Measurements from ENCODE around the gene STK38.

STK38 gene

GRCh38 chr6:36547646-36548400, 544 bp upstream of the STK38 start:
- no peaks in the 10 kb centered on the region for H3K36me3 ChIP-seq (ENCODE audit: control insufficient read depth in 1 of 2, insufficient read depth in 2 of 2, low read length in 2 of 2)
- H3K4me1 ChIP-seq (ENCODE audit: control insufficient read depth in 1 of 2, insufficient read depth in 2 of 2, low read length in 2 of 2), result peaks cover 14 to 25% of the 10 kb centered on the region in 2 donors
- peak overlapping the region; percentile 41 for H3K27ac ChIP-seq (ENCODE audit: low read depth, low read length)
- H3K9me3 ChIP-seq (ENCODE audit: control insufficient read depth in 1 of 2, low read length in 2 of 2), result no peaks in the 10 kb centered on the region
- H3K9ac ChIP-seq (ENCODE audit: low read depth in 1 of 2, low read length in 2 of 2), result peak overlapping the region; percentile 24 to 54
- H3K4me3 ChIP-seq (ENCODE audit: low read depth in 1 of 2, low read length in 2 of 2), result peak overlapping the region; percentile 75 to 99
- no peaks in the 10 kb centered on the region for H3K27me3 ChIP-seq (ENCODE audit: control insufficient read depth in 1 of 2, insufficient read depth in 2 of 2, low read length in 2 of 2)

- peak overlapping the region; percentile 93 for H3K27ac ChIP-seq (ENCODE audit: low read depth, low read length)
- H3K36me3 ChIP-seq (ENCODE audit: control insufficient read depth in 1 of 2, insufficient read depth in 2 of 2, low read length in 2 of 2), result no peaks in the 10 kb centered on the region
- H3K9ac ChIP-seq (ENCODE audit: low read depth in 1 of 2, low read length in 2 of 2), result peak overlapping the region; percentile 98 to 99
- H3K4me3 ChIP-seq (ENCODE audit: low read depth in 1 of 2, low read length in 2 of 2), result peak overlapping the region; percentile 75 to 99
- no peaks in the 10 kb centered on the region for H3K9me3 ChIP-seq (ENCODE audit: control insufficient read depth in 1 of 2, low read length in 2 of 2)
- peaks cover 14 to 25% of the 10 kb centered on the region in 2 donors for H3K4me1 ChIP-seq (ENCODE audit: control insufficient read depth in 1 of 2, insufficient read depth in 2 of 2, low read length in 2 of 2)
- H3K27me3 ChIP-seq (ENCODE audit: control insufficient read depth in 1 of 2, insufficient read depth in 2 of 2, low read length in 2 of 2), result no peaks in the 10 kb centered on the region
Observed at GRCh38 chr6:36546308-36546919, 865 bp downstream of the STK38 start.

DNA sequence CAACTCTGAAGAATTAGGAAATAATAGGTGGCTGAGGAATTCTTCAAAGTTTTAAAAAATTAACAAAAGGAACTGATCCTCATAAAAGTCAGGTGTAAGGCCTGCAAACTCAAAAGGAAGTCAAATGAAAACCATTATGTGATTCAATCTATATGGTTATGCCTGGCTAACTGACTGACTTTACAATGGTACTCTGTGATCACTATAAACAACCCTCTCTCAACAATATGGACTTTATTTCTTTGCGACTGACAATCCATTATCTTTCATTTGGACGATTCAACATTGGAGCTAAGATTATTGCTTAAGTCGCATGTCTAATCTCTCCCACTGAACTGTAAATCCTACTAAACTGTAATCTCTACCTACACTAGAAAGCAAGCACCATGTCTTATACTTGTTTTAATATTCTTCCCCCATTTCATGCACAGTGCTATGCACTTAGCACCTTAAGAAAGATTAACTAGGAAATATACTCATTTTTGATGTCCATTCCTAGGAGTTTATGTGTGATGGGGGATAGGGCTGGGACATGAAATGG, 1.4 kb downstream of the STK38 start:
- peak overlapping the region; percentile 93 for H3K27ac ChIP-seq (ENCODE audit: low read depth, low read length)
- H3K27me3 ChIP-seq (ENCODE audit: control insufficient read depth in 1 of 2, insufficient read depth in 2 of 2, low read length in 2 of 2), result no peaks in the 10 kb centered on the region
- peaks cover 14 to 25% of the 10 kb centered on the region in 2 donors for H3K4me1 ChIP-seq (ENCODE audit: control insufficient read depth in 1 of 2, insufficient read depth in 2 of 2, low read length in 2 of 2)

DNA sequence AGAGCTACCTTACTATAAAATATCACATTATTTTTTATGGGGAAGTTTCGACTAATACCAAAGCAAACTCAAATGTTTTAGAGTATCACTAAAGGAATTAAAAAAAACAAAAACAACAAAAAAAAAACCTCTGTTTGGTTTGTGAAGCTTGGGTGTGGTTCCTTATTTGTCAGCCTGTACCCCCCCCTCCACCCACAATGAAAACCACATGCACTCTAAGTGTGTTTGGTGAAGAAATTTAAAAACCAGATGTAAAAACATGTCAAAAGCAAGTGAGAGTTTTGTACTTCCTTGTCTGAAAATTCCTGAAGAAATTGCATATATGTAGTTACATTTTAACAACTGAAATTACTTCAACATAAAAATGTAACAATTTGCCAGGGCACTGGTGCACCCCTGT, 3.1 kb downstream of the STK38 start:
- H3K9ac ChIP-seq (ENCODE audit: low read depth in 1 of 2, low read length in 2 of 2), result peak overlapping the region in 1 of 2 donors; percentile 19
- H3K9me3 ChIP-seq (ENCODE audit: control insufficient read depth in 1 of 2, low read length in 2 of 2), result no peaks in the 10 kb centered on the region
- H3K4me1 ChIP-seq (ENCODE audit: control insufficient read depth in 1 of 2, insufficient read depth in 2 of 2, low read length in 2 of 2), result peaks cover 14 to 25% of the 10 kb centered on the region in 2 donors
- H3K36me3 ChIP-seq (ENCODE audit: control insufficient read depth in 1 of 2, insufficient read depth in 2 of 2, low read length in 2 of 2), result peaks cover 0 to 15% of the 10 kb centered on the region in 2 donors
- H3K27me3 ChIP-seq (ENCODE audit: control insufficient read depth in 1 of 2, insufficient read depth in 2 of 2, low read length in 2 of 2), result no peaks in the 10 kb centered on the region
- H3K27ac ChIP-seq (ENCODE audit: low read depth, low read length), result no peak overlapping the region
- H3K4me3 ChIP-seq (ENCODE audit: low read depth in 1 of 2, low read length in 2 of 2), result peak overlapping the region; percentile 35 to 41

More for the DNA sequence above, 1.4 kb downstream of the STK38 start:
- H3K9me3 ChIP-seq (ENCODE audit: control insufficient read depth in 1 of 2, low read length in 2 of 2), result no peaks in the 10 kb centered on the region
- H3K4me3 ChIP-seq (ENCODE audit: low read depth in 1 of 2, low read length in 2 of 2), result peak overlapping the region; percentile 75 to 99
- no peaks in the 10 kb centered on the region for H3K36me3 ChIP-seq (ENCODE audit: control insufficient read depth in 1 of 2, insufficient read depth in 2 of 2, low read length in 2 of 2)
- peak overlapping the region; percentile 98 to 99 for H3K9ac ChIP-seq (ENCODE audit: low read depth in 1 of 2, low read length in 2 of 2)

- H3K4me3 ChIP-seq (ENCODE audit: low read depth in 1 of 2, low read length in 2 of 2), result no peak overlapping the region
- H3K9ac ChIP-seq (ENCODE audit: low read depth in 1 of 2, low read length in 2 of 2), result no peak overlapping the region
- H3K4me1 ChIP-seq (ENCODE audit: control insufficient read depth in 1 of 2, insufficient read depth in 2 of 2, low read length in 2 of 2), result peaks cover 14 to 18% of the 10 kb centered on the region in 2 donors
- no peaks in the 10 kb centered on the region for H3K9me3 ChIP-seq (ENCODE audit: control insufficient read depth in 1 of 2, low read length in 2 of 2)
- H3K27me3 ChIP-seq (ENCODE audit: control insufficient read depth in 1 of 2, insufficient read depth in 2 of 2, low read length in 2 of 2), result no peaks in the 10 kb centered on the region
- peaks cover 0 to 32% of the 10 kb centered on the region in 2 donors for H3K36me3 ChIP-seq (ENCODE audit: control insufficient read depth in 1 of 2, insufficient read depth in 2 of 2, low read length in 2 of 2)
- H3K27ac ChIP-seq (ENCODE audit: low read depth, low read length), result no peak overlapping the region
Observed at GRCh38 chr6:36542041-36542440, 5.2 kb downstream of the STK38 start.

- peaks cover 0 to 35% of the 10 kb centered on the region in 2 donors for H3K36me3 ChIP-seq (ENCODE audit: control insufficient read depth in 1 of 2, insufficient read depth in 2 of 2, low read length in 2 of 2)
Observed at GRCh38 chr6:36539814-36540568, 7.3 kb downstream of the STK38 start.

GRCh38 chr6:36536873-36537547, 10.3 kb downstream of the STK38 start:
- Histone ChIP-seq H3K9ac (ENCODE audit: low read depth in 1 of 2, low read length in 2 of 2) (no peak overlapping the region), H3K4me1 (ENCODE audit: control insufficient read depth in 1 of 2, insufficient read depth in 2 of 2, low read length in 2 of 2) (no peaks in the 10 kb centered on the region), H3K27me3 (ENCODE audit: control insufficient read depth in 1 of 2, insufficient read depth in 2 of 2, low read length in 2 of 2) (no peaks in the 10 kb centered on the region), H3K27ac (ENCODE audit: low read depth, low read length) (no peak overlapping the region), H3K4me3 (ENCODE audit: low read depth in 1 of 2, low read length in 2 of 2) (no peak overlapping the region), H3K9me3 (ENCODE audit: control insufficient read depth in 1 of 2, low read length in 2 of 2) (no peaks in the 10 kb centered on the region), H3K36me3 (ENCODE audit: control insufficient read depth in 1 of 2, insufficient read depth in 2 of 2, low read length in 2 of 2) (peaks cover 0 to 44% of the 10 kb centered on the region in 2 donors)

More at GRCh38 chr6:36539814-36540568, 7.3 kb downstream of the STK38 start:
- no peaks in the 10 kb centered on the region for H3K27me3 ChIP-seq (ENCODE audit: control insufficient read depth in 1 of 2, insufficient read depth in 2 of 2, low read length in 2 of 2)
- peaks cover 8 to 10% of the 10 kb centered on the region in 2 donors for H3K4me1 ChIP-seq (ENCODE audit: control insufficient read depth in 1 of 2, insufficient read depth in 2 of 2, low read length in 2 of 2)
- H3K9me3 ChIP-seq (ENCODE audit: control insufficient read depth in 1 of 2, low read length in 2 of 2), result no peaks in the 10 kb centered on the region
- H3K9ac ChIP-seq (ENCODE audit: low read depth in 1 of 2, low read length in 2 of 2), result no peak overlapping the region
- H3K27ac ChIP-seq (ENCODE audit: low read depth, low read length), result no peak overlapping the region
- H3K4me3 ChIP-seq (ENCODE audit: low read depth in 1 of 2, low read length in 2 of 2), result no peak overlapping the region

DNA sequence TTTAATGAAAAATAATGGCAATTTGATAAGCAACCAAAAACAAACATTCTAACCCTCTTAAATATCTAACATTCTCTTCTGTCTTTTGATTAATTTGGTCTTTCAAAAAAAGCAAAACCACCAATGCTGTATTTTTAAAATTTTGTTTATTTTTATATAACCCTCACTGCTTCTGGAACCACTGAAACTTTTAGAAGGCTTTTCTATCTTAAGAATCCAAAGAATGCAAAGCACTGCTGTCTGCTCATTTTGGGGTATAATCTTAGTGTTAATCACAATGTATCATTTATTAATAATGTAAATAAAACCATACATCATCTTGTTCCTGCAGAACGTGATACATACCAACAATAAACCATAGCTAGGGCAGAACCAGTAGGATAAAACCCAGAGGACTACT, 14.0 kb downstream of the STK38 start:
- Histone ChIP-seq H3K27ac (ENCODE audit: low read depth, low read length) (no peak overlapping the region), H3K27me3 (ENCODE audit: control insufficient read depth in 1 of 2, insufficient read depth in 2 of 2, low read length in 2 of 2) (no peaks in the 10 kb centered on the region), H3K9ac (ENCODE audit: low read depth in 1 of 2, low read length in 2 of 2) (no peak overlapping the region), H3K4me1 (ENCODE audit: control insufficient read depth in 1 of 2, insufficient read depth in 2 of 2, low read length in 2 of 2) (no peaks in the 10 kb centered on the region), H3K36me3 (ENCODE audit: control insufficient read depth in 1 of 2, insufficient read depth in 2 of 2, low read length in 2 of 2) (peaks cover 4 to 43% of the 10 kb centered on the region in 2 donors), H3K9me3 (ENCODE audit: control insufficient read depth in 1 of 2, low read length in 2 of 2) (no peaks in the 10 kb centered on the region), H3K4me3 (ENCODE audit: low read depth in 1 of 2, low read length in 2 of 2) (no peak overlapping the region)

GRCh38 chr6:36526066-36526465, 21.2 kb downstream of the STK38 start:
- Histone ChIP-seq H3K4me3 (ENCODE audit: low read depth in 1 of 2, low read length in 2 of 2) (no peak overlapping the region), H3K4me1 (ENCODE audit: control insufficient read depth in 1 of 2, insufficient read depth in 2 of 2, low read length in 2 of 2) (peaks cover 0 to 4% of the 10 kb centered on the region in 2 donors), H3K27ac (ENCODE audit: low read depth, low read length) (no peak overlapping the region), H3K36me3 (ENCODE audit: control insufficient read depth in 1 of 2, insufficient read depth in 2 of 2, low read length in 2 of 2) (peaks cover 17 to 59% of the 10 kb centered on the region in 2 donors), H3K27me3 (ENCODE audit: control insufficient read depth in 1 of 2, insufficient read depth in 2 of 2, low read length in 2 of 2) (no peaks in the 10 kb centered on the region), H3K9ac (ENCODE audit: low read depth in 1 of 2, low read length in 2 of 2) (no peak overlapping the region), H3K9me3 (ENCODE audit: control insufficient read depth in 1 of 2, low read length in 2 of 2) (no peaks in the 10 kb centered on the region)
